GM10248 (cell line): ENCODE measurements around the gene GCM1.

Experiments
- CTCF ChIA-PET: fragments of 300-600 bp; sonication (Branson Sonifier 250); formaldehyde crosslinking; extraction: SDS; loops from one replicate; lab custom pipeline; 2021; ENCODE audit warnings: antibody characterized with exemption; lab: Yijun Ruan, JAX
- POLR2A ChIA-PET: fragments of 350-650 bp; sonication (Branson Sonifier 250); formaldehyde crosslinking; extraction: SDS; loops from one replicate; lab custom pipeline; 2020; ENCODE audit warnings: antibody characterized with exemption; lab: Yijun Ruan, JAX
- DNase-seq: peaks from one replicate; pipeline ENCODE4 v3.0.0; 2012; ENCODE audit errors: extremely low spot score
- CTCF ChIP-seq: IDR thresholded peaks from 2 replicates; pipeline ENCODE4 v1.5.1; 2012; ENCODE audit warnings: mild to moderate bottlenecking, low read depth; ENCODE audit errors: extremely low read depth, missing control alignments, control extremely low read depth

Gene GCM1

GRCh38 chr6:53090576-53090975 lies 58.1 kb downstream of the GCM1 start:
- ChIA-PET POLR2A (no interaction called here), CTCF (interaction anchor here (1.0 kb wide), 1 partner anchor 15 kb away, joined by 3 read pairs; no protein-coding TSS in a partner anchor)
- TF ChIP-seq CTCF = no peak
- DNase-seq = no peak

- ChIA-PET POLR2A (no interaction called here), CTCF (interaction anchor here (1.0 kb wide), 1 partner anchor 16 kb away, joined by 3 read pairs; no protein-coding TSS in a partner anchor)
- TF ChIP-seq CTCF = no peak
- DNase-seq = no peak
These were observed 58.7 kb downstream of the GCM1 start for GRCh38 chr6:53089948-53090347.

GRCh38 chr6:53086302-53086701 lies 62.3 kb downstream of the GCM1 start:
- CTCF ChIA-PET = interaction anchor here (1.1 to 1.5 kb wide), 2 partner anchors 9 to 20 kb away, joined by 3 read pairs; no protein-coding TSS in a partner anchor
- POLR2A ChIA-PET = no interaction called here
- DNase-seq = no peak
- TF ChIP-seq CTCF = no peak

GRCh38 chr6:53080813-53081212 lies 67.8 kb downstream of the GCM1 start:
- POLR2A ChIA-PET = no interaction called here

More at GRCh38 chr6:53080813-53081212, 67.8 kb downstream of the GCM1 start:
- CTCF ChIA-PET = interaction anchor here (1.1 to 1.8 kb wide), 5 partner anchors 9 to 266 kb away, joined by 3 to 7 read pairs (median 5); no protein-coding TSS in a partner anchor
- TF ChIP-seq CTCF = no peak
- DNase-seq = no peak
